SU-DHL-6 (cell line): ENCODE measurements around the gene ST6GALNAC3.

Experiments
- EZH2phosphoT487 ChIP-seq: fragments of 200-600 bp; sonication (generic), shearing (Covaris generic); conservative IDR thresholded peaks from 2 replicates; pipeline ENCODE4 v1.6.1; 2018; ENCODE audit warnings: mild to moderate bottlenecking, antibody characterized with exemption, low read length, moderate library complexity, mixed read lengths
- TF ChIP-seq, protein P1 (sequence below): fragments of 200-600 bp; sonication (generic); IDR thresholded peaks from one replicate; pipeline ENCODE4 v1.5.1; 2017; ENCODE audit warnings: antibody characterized with exemption, mild to moderate bottlenecking, low read length, moderate library complexity; ENCODE audit not compliant: insufficient read depth, poor library complexity, severe bottlenecking

DNA sequence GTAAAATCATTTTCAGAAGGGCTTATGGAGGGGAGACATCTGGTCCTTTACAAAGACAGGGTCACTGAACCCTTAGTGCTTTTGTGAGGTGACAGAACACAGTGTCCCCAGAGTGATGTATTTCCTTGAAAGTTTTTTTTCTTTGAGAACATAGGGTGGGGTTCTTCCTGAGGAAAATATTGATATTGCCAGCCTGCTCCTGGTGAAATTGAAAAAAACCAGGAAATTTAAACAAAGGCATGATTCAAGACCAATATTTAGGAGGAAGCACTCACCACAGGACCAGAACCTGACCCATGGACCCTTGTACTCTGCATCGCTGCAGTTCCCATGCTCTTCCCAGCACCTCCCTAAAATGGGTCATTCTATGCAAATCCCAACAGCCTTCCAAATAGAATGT is 63.7 kb downstream of the ST6GALNAC3 start:
- TF ChIP-seq, protein P1, sequence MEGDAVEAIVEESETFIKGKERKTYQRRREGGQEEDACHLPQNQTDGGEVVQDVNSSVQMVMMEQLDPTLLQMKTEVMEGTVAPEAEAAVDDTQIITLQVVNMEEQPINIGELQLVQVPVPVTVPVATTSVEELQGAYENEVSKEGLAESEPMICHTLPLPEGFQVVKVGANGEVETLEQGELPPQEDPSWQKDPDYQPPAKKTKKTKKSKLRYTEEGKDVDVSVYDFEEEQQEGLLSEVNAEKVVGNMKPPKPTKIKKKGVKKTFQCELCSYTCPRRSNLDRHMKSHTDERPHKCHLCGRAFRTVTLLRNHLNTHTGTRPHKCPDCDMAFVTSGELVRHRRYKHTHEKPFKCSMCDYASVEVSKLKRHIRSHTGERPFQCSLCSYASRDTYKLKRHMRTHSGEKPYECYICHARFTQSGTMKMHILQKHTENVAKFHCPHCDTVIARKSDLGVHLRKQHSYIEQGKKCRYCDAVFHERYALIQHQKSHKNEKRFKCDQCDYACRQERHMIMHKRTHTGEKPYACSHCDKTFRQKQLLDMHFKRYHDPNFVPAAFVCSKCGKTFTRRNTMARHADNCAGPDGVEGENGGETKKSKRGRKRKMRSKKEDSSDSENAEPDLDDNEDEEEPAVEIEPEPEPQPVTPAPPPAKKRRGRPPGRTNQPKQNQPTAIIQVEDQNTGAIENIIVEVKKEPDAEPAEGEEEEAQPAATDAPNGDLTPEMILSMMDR, result no peak
- TF ChIP-seq EZH2phosphoT487, result no peak
